GM19238 (cell line): Measurements from ENCODE around the gene HGFAC.
"Not testable (repeated sequence)": the region's sequence is repeated elsewhere in the genome, so short reads cannot be mapped to it uniquely, and the experiment has no call there.

Experiments used
- DNase-seq: peaks from one replicate; pipeline ENCODE4 v3.0.0; 2011; ENCODE audit warnings: low spot score; ENCODE audit not compliant: insufficient read length

The HGFAC gene

DNA sequence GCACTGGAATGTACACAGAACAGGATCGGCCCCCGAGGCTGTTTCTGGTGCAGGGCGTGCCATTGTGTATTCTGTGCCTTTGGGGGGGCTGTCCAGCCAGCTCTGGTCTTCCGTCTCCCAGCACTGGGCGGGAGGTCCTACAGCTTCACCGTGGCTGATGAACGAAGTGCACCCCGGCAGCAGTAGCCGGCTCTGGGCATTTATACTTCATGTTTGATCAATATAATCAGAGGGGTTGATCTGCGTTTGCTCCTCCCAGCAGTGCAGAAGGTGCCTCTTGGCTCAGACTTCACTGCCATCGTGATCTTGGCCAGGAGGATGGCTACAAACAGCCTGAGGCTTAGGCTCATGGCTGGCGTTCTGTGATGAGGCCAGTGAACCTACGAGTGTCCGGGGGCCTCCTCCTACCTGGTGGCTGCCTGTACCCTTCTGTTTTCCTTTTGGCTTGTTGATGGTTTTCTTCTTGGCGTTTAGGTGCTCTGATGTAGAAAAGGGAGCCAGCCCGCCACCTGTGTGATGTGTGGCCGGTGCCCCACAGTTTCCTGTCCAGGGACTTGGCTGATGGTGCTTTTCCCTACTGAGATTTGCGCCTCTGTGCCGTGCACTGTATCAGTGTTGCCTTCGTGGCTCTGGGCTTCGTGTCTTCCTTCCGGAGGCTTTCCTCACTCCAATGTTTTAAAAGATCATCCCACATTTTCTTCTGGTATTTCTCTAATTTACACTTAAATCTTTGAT lies 31.2 kb upstream of the HGFAC start:
- DNase-seq, result no peak

DNA sequence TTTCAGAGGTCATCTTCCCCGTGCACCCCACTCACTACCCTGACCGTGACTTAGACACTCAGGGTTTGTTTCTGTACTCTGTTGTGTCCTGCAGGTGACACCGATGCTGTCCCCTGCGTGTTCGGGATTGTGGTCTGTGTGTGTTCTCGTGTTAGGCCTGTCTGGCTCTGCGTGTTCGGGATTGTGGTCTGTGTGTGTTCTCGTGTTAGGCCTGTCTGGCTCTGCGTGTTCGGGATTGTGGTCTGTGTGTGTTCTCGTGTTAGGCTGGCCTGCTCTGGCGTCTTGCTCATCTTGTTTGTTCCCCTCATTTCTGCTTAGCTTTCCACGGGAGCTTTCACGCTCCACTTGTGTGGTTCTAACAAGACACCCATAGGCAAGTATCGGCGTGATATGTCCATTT lies 30.6 kb upstream of the HGFAC start:
- DNase-seq, result not testable (repeated sequence)

DNA sequence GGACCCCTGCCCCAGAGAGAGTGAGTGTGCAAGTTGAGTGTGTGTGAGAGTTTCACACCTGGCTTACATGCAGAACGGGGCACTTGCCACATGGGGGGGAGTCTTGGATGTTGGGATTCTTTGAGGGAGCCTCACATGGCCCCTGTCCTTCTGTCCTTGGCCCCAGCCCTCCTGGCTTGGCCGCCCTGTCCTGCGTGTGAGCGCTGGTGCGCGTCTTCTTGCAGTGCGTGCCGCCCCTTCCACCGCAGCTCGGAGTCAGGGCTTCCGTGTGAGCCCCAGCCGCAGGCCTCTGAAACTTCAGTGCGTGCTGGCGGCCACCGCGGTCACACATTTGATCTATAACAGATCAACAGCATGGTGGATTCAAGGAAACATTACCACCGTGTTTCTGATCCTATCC lies 30.1 kb upstream of the HGFAC start:
- no peak for DNase-seq

DNA sequence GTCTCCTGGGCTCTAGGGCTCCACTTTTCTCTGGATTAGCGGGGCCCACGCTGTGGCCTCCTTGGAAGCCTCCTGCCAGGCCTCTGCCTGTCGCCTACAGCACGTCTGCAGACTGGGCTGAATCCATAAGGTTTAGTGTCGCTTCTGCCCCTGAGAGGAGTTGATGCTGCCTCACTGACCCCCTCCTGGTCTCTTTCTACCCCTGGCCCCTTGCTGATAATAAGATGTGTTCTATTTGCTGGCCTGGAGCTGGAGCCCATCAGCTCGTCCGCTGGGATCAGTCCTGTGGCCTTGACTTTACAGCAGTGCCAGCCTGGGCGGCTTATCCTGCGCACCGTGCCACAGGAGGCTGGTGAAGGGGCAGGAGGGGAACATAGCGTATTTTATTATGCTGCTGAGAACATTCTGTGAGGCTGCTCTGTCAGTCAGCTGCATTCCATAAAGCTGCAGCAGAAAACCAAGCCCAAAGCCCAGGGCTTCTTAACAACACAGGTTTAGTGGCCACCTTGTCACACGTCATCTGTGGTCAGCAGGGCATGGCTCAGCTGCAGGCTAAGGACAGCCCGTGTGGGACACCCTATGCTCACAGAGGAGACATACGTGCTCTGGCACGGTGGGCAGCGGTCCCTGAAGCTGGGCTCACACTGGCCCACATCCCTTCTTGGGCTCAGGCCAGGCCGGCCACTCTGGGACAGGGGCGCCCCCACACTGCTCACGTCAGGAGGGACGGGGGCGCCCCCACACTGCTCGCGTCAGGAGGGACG lies 29.3 kb upstream of the HGFAC start:
- no peak for DNase-seq

DNA sequence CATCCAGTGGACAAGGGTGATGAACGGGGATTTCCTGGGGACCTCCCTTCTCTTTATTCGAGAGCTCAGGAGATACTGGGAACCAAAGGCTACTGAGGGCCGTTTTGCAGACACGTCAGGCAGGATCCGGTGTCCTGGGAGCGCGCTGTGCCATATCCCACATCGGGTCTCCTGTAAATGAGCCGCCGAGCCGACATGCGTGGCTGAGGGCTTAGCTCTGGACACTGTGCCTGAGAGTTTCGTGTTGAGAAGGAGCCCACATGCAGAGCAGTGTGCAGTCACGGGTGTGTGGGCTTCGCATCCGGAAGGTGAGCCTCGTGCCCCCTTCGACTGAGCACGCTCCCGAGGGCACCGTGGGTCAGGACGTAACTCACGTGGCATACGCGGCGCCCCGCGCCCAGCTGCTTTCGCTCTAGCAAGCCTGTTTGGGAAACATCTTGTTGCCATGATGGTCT lies 28.5 kb upstream of the HGFAC start:
- no peak for DNase-seq

DNA sequence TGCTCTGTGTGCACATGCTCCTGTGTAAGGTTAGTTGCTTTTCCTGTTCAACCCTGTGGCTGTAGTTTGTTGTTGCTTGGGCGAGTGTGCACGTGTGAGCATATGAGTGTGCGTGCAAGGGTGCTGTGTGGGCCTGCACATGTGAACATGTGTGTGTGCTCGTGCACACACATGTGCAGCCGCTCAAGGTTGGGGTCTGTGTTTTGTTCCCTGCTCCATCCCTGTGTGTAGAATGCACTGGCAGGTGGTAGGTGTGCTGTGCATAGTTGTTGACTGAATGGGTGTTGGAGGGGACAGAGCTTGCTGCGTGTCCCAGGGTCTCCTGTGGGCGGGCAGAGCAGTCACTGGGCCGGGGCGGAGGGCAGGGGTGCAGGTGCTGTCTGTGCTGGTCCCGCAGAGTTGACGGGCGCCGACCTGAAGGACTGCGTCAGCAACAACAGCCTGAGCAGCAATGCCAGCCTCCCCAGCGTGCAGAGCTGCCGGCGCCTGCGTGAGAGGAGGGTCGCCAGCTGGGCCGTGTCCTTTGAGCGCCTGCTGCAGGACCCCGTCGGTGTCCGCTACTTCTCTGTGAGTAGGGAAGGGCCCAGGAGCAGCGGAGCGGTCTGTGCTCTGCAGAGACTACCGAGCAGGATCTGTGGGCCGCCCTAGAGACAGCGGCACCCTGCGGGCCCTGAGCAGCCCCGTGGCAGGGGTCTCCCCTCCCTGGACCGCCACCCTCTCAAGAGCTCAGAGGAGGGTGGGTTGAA lies 27.9 kb upstream of the HGFAC start:
- no peak for DNase-seq

DNA sequence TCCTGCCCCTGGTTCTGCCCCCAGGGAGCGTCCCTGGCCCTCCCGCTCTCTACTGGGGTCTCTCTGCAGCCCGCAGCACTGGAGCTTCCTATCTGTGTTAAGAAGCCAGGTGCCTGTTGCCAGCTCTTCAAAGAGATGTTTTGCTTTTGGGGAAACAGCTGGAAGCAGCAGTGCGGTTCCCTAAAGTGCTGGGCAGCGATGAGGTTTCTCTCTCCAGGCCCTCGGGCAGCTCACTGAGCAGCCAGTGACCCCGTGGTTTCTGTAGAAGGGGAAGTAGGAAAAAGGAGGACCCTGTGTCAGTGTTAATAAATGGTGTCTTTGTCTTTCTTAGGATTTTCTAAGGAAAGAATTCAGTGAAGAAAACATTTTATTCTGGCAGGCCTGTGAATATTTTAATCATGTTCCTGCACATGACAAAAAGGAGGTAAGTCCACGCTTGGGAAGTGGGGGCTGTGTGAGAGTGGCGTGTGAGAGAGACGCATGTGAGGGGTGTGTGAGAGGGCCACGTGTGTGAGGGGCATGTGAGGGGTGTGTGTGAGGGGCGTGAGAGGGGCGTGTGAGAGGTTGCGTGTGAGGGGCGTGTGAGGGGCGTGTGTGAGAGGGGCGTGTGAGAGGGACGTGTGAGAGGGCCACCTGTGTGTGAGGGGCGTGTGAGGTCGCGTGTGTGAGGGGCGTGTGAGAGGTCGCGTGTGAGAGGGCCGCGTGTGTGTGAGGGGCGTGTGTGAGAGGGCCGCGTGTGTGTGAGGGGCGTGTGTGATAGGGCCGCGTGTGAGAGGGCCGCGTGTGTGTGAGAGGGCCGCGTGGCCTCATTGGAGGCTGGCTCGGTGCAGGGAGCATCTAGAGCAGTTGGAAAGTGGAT lies 27.1 kb upstream of the HGFAC start:
- no peak for DNase-seq

DNA sequence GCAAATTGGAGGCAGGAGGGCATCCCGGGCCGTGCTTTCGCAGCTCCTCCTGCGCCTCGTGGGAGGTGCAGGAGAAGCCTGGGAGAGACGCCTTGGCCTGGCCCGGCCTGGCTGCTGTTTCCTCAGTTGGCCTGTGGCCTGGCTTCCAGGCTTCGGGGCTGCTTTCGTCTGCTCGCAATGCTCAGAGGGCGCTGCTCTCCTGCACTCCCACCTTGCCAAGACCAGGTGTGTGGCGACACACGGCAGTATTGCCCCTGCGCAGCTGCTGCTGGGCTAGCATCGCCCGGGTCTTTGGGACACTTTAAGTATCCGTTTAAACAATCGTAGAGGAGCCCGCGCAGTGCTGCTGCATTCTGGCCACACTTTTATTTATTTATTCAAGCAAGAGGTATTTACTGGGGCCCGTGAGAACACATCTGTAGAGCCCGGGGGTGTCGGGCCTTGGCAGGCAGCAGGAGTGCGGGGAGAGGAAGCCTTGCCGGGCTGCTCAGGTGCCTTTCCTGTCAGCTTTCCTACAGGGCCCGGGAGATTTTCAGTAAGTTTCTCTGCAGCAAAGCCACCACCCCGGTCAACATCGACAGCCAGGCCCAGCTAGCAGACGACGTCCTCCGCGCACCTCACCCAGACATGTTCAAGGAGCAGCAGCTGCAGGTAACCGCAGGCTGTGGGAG lies 26.2 kb upstream of the HGFAC start:
- no peak for DNase-seq

DNA sequence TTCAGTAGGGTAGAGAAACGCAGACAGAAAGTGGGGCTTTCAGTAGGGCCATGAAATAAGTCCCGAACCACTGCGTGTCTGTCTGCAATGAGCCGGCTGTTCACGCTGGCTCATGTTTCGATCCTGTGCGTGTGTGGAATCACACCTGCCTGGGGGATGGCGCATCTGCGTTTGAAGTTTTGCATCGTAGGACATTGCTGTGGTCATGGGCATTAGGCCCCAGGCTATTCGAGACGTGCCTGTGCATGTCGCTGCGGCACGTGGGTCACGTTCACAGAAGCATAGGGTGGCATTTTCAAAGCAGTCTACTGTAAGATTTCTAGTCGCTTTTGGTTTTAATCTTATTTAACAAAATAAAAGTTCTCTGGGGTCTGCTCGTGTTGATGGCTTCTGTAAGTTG lies 25.5 kb upstream of the HGFAC start:
- no peak for DNase-seq

DNA sequence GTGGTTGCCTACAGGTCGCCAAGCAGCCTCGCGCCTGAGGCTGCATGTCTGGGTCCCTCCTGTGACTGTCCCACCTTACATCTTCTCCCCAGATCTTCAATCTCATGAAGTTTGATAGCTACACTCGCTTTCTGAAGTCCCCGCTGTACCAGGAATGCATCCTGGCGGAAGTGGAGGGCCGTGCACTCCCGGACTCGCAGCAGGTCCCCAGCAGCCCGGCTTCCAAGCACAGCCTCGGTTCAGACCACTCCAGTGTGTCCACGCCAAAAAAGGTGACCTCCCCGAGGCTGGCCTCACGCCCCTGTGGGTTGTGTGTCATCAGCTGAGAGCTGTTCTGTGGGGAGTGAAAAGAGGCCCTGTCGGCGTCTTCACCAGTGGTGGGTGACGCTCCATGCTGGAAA lies 24.9 kb upstream of the HGFAC start:
- no peak for DNase-seq

DNA sequence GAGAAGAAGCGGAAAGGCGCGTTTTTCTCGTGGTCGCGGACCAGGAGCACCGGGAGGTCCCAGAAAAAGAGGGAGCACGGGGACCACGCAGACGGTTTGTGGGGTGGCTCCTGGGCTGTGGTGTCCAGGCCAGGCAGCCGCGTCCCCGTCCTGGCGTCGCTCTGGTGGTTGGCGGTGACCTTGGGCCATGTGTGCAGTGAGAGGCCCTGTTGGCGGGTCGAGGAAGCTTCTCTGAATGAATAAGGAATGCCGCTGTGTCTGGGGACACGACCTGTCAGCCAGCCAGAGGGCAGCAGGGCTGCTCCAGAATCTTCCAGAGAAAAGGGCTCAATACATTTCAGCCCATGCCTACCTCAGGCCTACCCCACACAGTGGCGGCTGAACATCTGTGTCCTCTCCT lies 24.3 kb upstream of the HGFAC start:
- no peak for DNase-seq

DNA sequence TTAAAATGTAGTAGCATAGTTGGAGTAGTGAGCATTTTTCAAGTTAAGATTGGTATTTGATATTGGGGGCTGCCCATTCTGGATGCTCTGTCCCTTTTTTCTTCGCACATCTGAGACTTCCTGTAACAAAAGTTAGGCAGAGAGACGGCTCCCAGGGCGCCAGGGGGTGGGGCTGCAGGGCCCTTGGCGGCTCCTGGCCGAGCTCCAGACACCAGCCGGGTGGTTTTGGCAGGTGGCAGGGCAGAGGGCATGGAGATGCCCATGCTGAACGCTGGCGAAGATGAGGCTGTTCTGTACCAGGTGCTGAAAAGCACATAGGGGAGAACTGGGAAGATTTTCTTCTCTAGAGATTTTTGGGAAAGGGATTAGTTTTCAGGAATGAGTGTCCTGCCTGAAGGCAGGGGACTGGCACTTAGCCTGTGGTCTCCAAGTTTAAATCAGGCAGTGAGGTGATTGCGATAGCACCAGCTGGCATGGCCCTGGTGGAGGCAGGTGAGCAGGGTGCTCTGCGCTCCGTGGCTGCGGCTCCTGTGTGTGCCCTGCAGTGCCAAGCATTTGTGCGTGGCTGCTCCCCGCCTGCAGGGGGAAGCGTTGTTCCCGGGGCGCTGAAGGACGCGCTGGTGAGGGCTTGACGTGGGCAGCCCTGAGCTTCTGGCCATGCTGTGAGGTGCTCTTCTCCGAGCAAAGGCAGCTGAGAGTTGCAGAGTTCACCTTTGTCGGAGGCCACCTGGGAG lies 23.6 kb upstream of the HGFAC start:
- no peak for DNase-seq

DNA sequence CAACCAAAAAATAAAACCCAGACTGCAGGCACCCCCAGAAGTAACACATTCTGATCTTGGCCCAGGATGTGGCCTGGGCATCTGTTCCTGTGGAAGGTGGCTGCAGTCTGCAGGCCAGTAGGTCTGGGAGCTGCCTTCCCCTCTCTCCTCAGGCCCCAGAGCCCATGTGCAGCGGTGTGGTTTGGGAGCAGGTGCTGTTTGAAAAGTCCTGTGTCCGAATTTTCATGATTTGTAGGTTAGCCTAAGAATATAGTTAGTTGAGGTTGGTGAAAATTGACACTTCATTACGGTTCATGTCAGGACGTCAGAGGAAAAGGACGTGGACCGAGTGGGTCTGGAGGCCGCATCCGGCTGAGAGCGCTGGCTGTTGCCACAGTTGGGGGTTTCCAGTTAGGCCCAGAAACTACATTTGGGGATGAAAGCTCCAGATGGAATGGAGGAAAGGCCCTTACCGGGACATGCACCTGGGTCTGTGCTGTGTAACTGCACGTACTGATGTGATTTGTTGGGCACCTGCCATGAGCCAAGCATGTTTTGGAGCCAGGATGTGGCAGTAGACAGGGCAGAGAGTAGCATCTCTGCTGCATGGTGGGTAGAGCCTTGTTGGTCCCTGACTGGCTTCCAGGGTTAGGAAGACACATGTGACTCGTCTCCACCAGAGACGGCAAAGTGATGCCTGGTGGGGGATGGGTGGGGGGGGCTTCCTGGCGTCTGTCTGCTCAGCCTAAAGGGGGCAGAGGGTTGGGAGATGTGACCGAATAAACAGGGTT lies 21.7 kb upstream of the HGFAC start:
- DNase-seq, result no peak

DNA sequence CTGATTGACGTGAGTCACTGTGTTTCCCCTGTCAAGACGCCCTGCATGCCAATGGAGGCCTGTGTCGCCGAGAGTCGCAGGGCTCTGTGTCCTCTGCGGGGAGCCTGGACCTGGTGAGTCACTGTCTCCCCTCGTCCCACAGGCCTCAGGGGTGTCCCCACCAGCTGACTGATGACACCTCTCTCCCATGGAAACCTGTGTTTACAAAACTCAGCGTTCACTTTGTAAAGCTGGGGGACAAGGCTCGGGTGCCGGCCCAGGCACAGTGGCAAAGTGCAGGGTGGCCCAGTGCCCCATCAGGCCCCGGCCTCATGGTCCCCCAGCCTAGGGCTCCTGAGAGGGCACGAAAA lies 21.2 kb upstream of the HGFAC start:
- no peak for DNase-seq

DNA sequence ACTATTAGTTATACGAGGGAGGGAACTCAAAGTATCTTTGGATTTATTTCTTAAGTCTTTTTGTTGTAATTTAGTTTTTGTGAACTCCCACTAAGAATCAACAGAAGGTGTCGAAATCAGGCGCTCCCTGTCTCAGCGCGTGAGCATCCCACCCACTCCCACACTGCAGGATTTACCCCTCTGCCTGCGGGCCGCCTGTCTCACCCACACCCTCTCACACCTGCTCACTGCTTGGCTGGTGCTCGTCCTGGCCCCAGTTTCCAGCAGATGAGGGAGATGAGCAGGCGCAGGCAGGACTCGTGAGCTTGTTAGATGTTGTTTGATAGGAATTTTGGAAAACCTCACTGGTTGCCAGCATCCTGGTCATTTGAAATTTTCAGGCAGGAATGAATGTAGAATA lies 20.8 kb upstream of the HGFAC start:
- DNase-seq, result no peak

DNA sequence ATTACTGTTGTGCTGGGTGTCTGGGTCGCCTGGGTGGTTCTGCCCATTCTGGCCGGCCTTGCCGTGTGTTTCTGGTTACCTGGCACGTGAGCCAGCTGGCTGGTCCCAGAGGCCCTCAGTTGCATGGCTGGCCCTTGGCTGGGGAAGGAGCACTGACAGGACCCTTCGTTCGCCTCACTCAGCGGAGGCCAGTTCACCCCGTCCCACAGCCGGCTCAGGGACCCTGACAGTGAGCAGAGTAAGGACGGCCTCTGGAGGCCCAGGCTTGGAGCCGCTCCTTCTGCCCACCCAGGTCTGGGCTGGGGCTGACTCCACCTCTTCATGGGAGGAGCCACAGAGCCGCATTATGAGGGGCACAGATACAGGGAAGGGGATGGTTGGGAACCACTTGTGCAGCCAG lies 20.3 kb upstream of the HGFAC start:
- no peak for DNase-seq

DNA sequence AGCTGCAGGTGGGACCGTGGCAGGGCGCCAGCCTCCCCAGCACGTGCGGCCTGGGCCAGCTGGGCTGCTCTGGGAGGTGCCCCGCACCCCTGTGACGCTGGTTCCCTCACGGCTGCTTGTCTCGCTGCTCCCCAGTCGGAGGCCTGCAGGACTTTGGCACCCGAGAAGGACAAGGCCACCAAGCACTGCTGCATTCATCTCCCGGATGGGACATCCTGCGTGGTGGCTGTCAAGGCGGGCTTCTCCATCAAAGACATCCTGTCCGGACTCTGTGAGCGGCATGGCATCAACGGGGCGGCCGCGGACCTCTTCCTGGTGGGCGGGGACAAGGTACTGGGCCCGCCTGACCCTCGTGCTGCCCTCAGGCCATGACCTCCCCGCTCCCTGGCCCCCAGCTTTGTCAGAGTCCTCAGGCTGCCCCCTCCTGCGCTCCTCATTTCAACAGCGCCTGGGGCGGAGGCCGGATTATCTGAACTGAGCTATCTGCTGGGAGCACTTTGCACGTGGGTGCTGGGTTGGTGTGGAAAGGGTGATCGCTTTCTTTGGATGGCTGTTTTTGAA lies 19.4 kb upstream of the HGFAC start:
- no peak for DNase-seq

DNA sequence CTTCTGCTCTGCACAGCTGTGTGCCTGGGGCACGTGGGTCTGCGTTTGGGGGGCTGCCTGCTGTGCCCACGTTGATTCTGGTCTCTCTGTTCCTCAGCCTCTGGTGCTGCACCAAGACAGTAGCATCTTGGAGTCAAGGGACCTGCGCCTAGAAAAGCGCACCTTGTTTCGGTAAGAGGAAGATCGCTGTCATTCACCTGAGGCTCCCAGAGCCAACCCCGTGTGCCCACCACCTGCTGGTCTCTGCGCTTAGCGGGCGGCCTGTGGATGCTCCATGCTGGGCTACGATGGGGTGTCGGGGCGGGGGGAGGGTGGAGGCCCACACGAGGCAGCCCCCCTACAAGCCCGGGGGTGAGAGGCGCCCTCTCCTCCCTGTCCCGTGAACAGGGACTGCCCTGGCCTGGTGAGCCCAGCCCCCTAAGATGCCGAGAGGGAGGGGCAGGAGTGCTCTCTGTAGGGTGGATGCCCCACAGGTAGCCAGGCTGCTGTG lies 18.9 kb upstream of the HGFAC start:
- DNase-seq, result no peak

DNA sequence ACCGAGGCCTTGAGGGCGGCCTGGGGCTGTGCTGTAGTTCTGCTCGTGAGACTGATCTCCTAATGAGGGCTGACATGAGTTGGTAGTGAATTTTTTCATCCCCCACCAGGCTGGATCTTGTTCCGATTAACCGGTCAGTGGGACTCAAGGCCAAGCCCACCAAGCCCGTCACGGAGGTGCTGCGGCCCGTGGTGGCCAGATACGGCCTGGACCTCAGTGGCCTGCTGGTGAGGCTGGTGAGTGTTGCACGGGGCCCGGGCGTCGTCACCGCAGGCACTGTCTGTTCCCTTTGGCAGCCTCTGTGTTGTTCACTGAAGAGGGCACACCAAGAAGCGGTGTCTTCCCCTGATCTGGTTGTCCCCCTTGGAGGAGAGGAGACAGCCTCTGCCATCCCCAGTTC lies 18.4 kb upstream of the HGFAC start:
- DNase-seq, result no peak
